Fibroblast of pulmonary artery (primary cell): ENCODE measurements around the gene BLOC1S1.
A peak's percentile ranks its signal among the peaks of the same experiment; 100 is the strongest.

Experiments
- DNase-seq: peaks from one replicate; pipeline ENCODE4 v3.0.0-alpha.2; 2010; ENCODE audit warnings: low read depth
- H3K4me3 ChIP-seq: replicated peaks from 2 replicates; pipeline ENCODE4 v1.5.1; 2011; ENCODE audit warnings: low read depth, mild to moderate bottlenecking, control low read depth, low read length, moderate library complexity
- CTCF ChIP-seq: IDR thresholded peaks from 2 replicates; pipeline ENCODE4 v1.5.1; 2011; ENCODE audit warnings: mild to moderate bottlenecking, control low read depth, low read length, inconsistent platforms; ENCODE audit errors: missing control alignments

Gene BLOC1S1

GRCh38 chr12:55715833-55716581 lies at the start of gene BLOC1S1:
TSS of gene BLOC1S1 (plus strand) at chr12:55716046. CDS start at chr12:55716052, 6 bp downstream.
- H3K4me3 ChIP-seq, result peak within 1 kb of the TSS; percentile 73
- TF ChIP-seq CTCF, result no peak
- peak; percentile 94 for DNase-seq

- no peak for TF ChIP-seq CTCF
- no peak for DNase-seq
Measured at GRCh38 chr12:55666508-55666907, 49.3 kb upstream of the BLOC1S1 start.

GRCh38 chr12:55670276-55670675 lies 45.6 kb upstream of the BLOC1S1 start:
- no peak overlapping the region for H3K4me3 ChIP-seq
- TF ChIP-seq CTCF, result no peak
- no peak for DNase-seq

More at GRCh38 chr12:55666508-55666907, 49.3 kb upstream of the BLOC1S1 start:
- no peak overlapping the region for H3K4me3 ChIP-seq

- H3K4me3 ChIP-seq, result no peak overlapping the region
- no peak for TF ChIP-seq CTCF
- DNase-seq, result no peak
Measured at GRCh38 chr12:55671746-55672145, 44.1 kb upstream of the BLOC1S1 start.

GRCh38 chr12:55673638-55674037 lies 42.2 kb upstream of the BLOC1S1 start:
- H3K4me3 ChIP-seq, result no peak overlapping the region
- DNase-seq, result no peak
- TF ChIP-seq CTCF, result no peak

- DNase-seq, result no peak
- no peak for TF ChIP-seq CTCF
- H3K4me3 ChIP-seq, result no peak overlapping the region
Measured at GRCh38 chr12:55675666-55676065, 40.2 kb upstream of the BLOC1S1 start.

GRCh38 chr12:55676707-55677106 lies 39.1 kb upstream of the BLOC1S1 start:
- no peak for DNase-seq
- no peak for TF ChIP-seq CTCF

More at GRCh38 chr12:55676707-55677106, 39.1 kb upstream of the BLOC1S1 start:
- no peak overlapping the region for H3K4me3 ChIP-seq
